GM19025 (cell line): ENCODE results near the gene TRUB2.
"Not testable (repeated sequence)": the region's sequence is repeated elsewhere in the genome, so short reads cannot be mapped to it uniquely, and the experiment has no call there.

Experiments
- ATAC-seq: cut with Tn5 transposase; IDR thresholded peaks from one replicate; pipeline ENCODE4 v1.9.1; 2021; ENCODE audit warnings: mild to moderate bottlenecking, low read depth, moderate library complexity; ENCODE audit not compliant: unreplicated experiment

TRUB2 gene

GRCh38 chr9:128304136-128304970 lies 17.9 kb downstream of the TRUB2 start:
- no peak for ATAC-seq

- ATAC-seq = no peak
Observed at GRCh38 chr9:128298535-128299482, 23.4 kb downstream of the TRUB2 start.

GRCh38 chr9:128297221-128297773 lies 24.9 kb downstream of the TRUB2 start:
- ATAC-seq = no peak

- no peak for ATAC-seq
Observed at GRCh38 chr9:128296340-128297220, 25.7 kb downstream of the TRUB2 start.

- no peak for ATAC-seq
Observed at GRCh38 chr9:128294142-128294541, 28.1 kb downstream of the TRUB2 start.

GRCh38 chr9:128293091-128293490 lies 29.2 kb downstream of the TRUB2 start:
- no peak for ATAC-seq

- ATAC-seq = no peak
Observed at GRCh38 chr9:128292009-128292408, 30.2 kb downstream of the TRUB2 start.

- ATAC-seq = no peak
Observed at GRCh38 chr9:128288273-128289004, 33.8 kb downstream of the TRUB2 start.

GRCh38 chr9:128286440-128286839 lies 35.8 kb downstream of the TRUB2 start:
- no peak for ATAC-seq

- ATAC-seq = no peak
Observed at GRCh38 chr9:128285033-128285784, 37.0 kb downstream of the TRUB2 start.

- no peak for ATAC-seq
Observed at GRCh38 chr9:128282500-128282899, 39.7 kb downstream of the TRUB2 start.

- no peak for ATAC-seq
Observed at GRCh38 chr9:128280084-128280622, 42.1 kb downstream of the TRUB2 start.

GRCh38 chr9:128279088-128280073 lies 42.9 kb downstream of the TRUB2 start:
- not testable (repeated sequence) for ATAC-seq

GRCh38 chr9:128276574-128277270 lies 45.5 kb downstream of the TRUB2 start:
- no peak for ATAC-seq

GRCh38 chr9:128276008-128276573 lies 46.2 kb downstream of the TRUB2 start, which contains the start of gene SWI5:
SWI5 (plus strand) TSS chr9:128276276.
- ATAC-seq = peak; percentile 96
